HEK293 (cell line): ENCODE results near the gene SAT1.

Source experiments
- EGR2 ChIP-seq: fragments of 450-650 bp; formaldehyde crosslinking; IDR thresholded peaks from 2 replicates; pipeline ENCODE4 v1.5.1; 2016; ENCODE audit warnings: low read depth, missing biosample characterization, missing genetic modification characterization
- ZFP3 ChIP-seq: fragments of 450-650 bp; formaldehyde crosslinking; IDR thresholded peaks from 2 replicates; pipeline ENCODE4 v1.5.1; 2016; ENCODE audit warnings: low read depth, missing biosample characterization, missing genetic modification characterization
- ZNF140 ChIP-seq: fragments of 450-650 bp; formaldehyde crosslinking; IDR thresholded peaks from 2 replicates; pipeline ENCODE4 v1.5.1; 2016; ENCODE audit warnings: missing biosample characterization, missing genetic modification characterization
- ZNF423 ChIP-seq: fragments of 450-650 bp; formaldehyde crosslinking; IDR thresholded peaks from 2 replicates; pipeline ENCODE4 v1.5.1; 2016; ENCODE audit warnings: missing biosample characterization, missing genetic modification characterization
- ZNF558 ChIP-seq: fragments of 450-650 bp; formaldehyde crosslinking; IDR thresholded peaks from 2 replicates; pipeline ENCODE4 v1.5.1; 2016; ENCODE audit warnings: missing biosample characterization, missing genetic modification characterization
- ZNF777 ChIP-seq: fragments of 450-650 bp; formaldehyde crosslinking; IDR thresholded peaks from 2 replicates; pipeline ENCODE4 v1.5.1; 2017; ENCODE audit warnings: missing biosample characterization, missing genetic modification characterization, borderline replicate concordance
- ZNF830 ChIP-seq: fragments of 450-650 bp; IDR thresholded peaks from 2 replicates; pipeline ENCODE4 v1.5.0; 2018; ENCODE audit warnings: missing biosample characterization, missing genetic modification characterization, low read depth, mild to moderate bottlenecking, moderate library complexity
- TF ChIP-seq, protein P1 (sequence below): fragments of 450-650 bp; formaldehyde crosslinking; IDR thresholded peaks from 2 replicates; pipeline ENCODE4 v1.5.1; 2016; ENCODE audit warnings: missing biosample characterization, missing genetic modification characterization
- TF ChIP-seq, protein P2 (sequence below): fragments of 450-650 bp; formaldehyde crosslinking; optimal IDR thresholded peaks from 2 replicates; pipeline ENCODE3; 2016; ENCODE audit warnings: missing biosample characterization, mild to moderate bottlenecking, missing genetic modification characterization
- TF ChIP-seq, protein P3 (sequence below): fragments of 450-650 bp; formaldehyde crosslinking; IDR thresholded peaks from 2 replicates; pipeline ENCODE4 v1.5.1; 2017; ENCODE audit warnings: missing biosample characterization, missing genetic modification characterization
- TF ChIP-seq, protein P4 (sequence below): fragments of 450-650 bp; formaldehyde crosslinking; IDR thresholded peaks from 2 replicates; pipeline ENCODE4 v1.5.1; 2016; ENCODE audit warnings: missing biosample characterization, missing genetic modification characterization

DNA sequence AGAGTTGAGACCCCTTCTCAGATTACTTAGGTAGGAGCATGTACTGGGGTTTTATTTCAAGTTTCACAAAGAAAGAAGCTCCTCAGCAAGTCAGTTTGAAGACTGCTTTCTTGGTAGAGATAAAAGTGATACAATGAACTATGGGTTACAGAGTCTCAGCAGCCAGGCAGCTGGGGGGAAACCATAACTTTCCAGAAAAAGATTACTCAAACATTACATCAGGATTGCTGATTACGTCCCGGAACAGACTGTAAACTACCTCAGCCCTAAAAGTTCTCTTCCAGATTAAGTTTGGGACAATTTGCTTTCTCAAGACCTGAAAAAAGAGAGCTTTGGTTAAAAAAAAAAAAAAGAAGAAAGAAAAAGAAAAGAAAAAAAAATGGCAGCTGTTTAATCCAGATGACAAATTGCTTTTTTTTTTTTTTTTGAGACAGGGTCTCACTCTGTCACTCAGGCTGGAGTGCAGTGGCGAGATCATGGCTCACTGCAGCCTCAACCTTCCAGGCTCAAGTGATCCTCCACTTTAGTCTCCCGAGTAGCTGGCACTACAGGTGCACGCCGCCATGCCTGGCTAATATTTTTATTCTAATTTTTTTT lies 16.6 kb downstream of the SAT1 start:
- TF ChIP-seq, protein P1, sequence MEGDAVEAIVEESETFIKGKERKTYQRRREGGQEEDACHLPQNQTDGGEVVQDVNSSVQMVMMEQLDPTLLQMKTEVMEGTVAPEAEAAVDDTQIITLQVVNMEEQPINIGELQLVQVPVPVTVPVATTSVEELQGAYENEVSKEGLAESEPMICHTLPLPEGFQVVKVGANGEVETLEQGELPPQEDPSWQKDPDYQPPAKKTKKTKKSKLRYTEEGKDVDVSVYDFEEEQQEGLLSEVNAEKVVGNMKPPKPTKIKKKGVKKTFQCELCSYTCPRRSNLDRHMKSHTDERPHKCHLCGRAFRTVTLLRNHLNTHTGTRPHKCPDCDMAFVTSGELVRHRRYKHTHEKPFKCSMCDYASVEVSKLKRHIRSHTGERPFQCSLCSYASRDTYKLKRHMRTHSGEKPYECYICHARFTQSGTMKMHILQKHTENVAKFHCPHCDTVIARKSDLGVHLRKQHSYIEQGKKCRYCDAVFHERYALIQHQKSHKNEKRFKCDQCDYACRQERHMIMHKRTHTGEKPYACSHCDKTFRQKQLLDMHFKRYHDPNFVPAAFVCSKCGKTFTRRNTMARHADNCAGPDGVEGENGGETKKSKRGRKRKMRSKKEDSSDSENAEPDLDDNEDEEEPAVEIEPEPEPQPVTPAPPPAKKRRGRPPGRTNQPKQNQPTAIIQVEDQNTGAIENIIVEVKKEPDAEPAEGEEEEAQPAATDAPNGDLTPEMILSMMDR, result no peak
- TF ChIP-seq ZFP3 (tag by site-specific recombination) (no peak), ZNF830 (tag by site-specific recombination) (no peak), ZNF558 (tag by site-specific recombination) (no peak), ZNF777 (tag by site-specific recombination) (no peak), ZNF423 (tag by site-specific recombination) (no peak), EGR2 (no peak), ZNF140 (tag by site-specific recombination) (no peak)
- TF ChIP-seq, protein P2, sequence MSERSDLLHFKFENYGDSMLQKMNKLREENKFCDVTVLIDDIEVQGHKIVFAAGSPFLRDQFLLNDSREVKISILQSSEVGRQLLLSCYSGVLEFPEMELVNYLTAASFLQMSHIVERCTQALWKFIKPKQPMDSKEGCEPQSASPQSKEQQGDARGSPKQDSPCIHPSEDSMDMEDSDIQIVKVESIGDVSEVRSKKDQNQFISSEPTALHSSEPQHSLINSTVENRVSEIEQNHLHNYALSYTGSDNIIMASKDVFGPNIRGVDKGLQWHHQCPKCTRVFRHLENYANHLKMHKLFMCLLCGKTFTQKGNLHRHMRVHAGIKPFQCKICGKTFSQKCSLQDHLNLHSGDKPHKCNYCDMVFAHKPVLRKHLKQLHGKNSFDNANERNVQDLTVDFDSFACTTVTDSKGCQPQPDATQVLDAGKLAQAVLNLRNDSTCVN (tag by site-specific recombination), result no peak
- TF ChIP-seq, protein P3, sequence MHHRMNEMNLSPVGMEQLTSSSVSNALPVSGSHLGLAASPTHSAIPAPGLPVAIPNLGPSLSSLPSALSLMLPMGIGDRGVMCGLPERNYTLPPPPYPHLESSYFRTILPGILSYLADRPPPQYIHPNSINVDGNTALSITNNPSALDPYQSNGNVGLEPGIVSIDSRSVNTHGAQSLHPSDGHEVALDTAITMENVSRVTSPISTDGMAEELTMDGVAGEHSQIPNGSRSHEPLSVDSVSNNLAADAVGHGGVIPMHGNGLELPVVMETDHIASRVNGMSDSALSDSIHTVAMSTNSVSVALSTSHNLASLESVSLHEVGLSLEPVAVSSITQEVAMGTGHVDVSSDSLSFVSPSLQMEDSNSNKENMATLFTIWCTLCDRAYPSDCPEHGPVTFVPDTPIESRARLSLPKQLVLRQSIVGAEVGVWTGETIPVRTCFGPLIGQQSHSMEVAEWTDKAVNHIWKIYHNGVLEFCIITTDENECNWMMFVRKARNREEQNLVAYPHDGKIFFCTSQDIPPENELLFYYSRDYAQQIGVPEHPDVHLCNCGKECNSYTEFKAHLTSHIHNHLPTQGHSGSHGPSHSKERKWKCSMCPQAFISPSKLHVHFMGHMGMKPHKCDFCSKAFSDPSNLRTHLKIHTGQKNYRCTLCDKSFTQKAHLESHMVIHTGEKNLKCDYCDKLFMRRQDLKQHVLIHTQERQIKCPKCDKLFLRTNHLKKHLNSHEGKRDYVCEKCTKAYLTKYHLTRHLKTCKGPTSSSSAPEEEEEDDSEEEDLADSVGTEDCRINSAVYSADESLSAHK (tag by site-specific recombination), result no peak
- TF ChIP-seq, protein P4, sequence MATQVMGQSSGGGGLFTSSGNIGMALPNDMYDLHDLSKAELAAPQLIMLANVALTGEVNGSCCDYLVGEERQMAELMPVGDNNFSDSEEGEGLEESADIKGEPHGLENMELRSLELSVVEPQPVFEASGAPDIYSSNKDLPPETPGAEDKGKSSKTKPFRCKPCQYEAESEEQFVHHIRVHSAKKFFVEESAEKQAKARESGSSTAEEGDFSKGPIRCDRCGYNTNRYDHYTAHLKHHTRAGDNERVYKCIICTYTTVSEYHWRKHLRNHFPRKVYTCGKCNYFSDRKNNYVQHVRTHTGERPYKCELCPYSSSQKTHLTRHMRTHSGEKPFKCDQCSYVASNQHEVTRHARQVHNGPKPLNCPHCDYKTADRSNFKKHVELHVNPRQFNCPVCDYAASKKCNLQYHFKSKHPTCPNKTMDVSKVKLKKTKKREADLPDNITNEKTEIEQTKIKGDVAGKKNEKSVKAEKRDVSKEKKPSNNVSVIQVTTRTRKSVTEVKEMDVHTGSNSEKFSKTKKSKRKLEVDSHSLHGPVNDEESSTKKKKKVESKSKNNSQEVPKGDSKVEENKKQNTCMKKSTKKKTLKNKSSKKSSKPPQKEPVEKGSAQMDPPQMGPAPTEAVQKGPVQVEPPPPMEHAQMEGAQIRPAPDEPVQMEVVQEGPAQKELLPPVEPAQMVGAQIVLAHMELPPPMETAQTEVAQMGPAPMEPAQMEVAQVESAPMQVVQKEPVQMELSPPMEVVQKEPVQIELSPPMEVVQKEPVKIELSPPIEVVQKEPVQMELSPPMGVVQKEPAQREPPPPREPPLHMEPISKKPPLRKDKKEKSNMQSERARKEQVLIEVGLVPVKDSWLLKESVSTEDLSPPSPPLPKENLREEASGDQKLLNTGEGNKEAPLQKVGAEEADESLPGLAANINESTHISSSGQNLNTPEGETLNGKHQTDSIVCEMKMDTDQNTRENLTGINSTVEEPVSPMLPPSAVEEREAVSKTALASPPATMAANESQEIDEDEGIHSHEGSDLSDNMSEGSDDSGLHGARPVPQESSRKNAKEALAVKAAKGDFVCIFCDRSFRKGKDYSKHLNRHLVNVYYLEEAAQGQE (tag by site-specific recombination), result no peak
